Amniotic stem cell (primary cell): ENCODE results near the gene LDAF1.
"Not testable (repeated sequence)": the region's sequence is repeated elsewhere in the genome, so short reads cannot be mapped to it uniquely, and the experiment has no call there.

Source experiments
- DNase-seq: peaks from one replicate; lab custom pipeline; 2025; lab: John Stamatoyannopoulos, UW

Gene LDAF1

GRCh38 chr16:21162661-21163151, 4.2 kb downstream of the LDAF1 start:
- DNase-seq = no peak

- no peak for DNase-seq
Measured at GRCh38 chr16:21163576-21163975, 5.1 kb downstream of the LDAF1 start.

GRCh38 chr16:21164521-21165168, 6.2 kb downstream of the LDAF1 start:
- DNase-seq = no peak

- no peak for DNase-seq
Measured at GRCh38 chr16:21166561-21166961, 8.1 kb downstream of the LDAF1 start.

- no peak for DNase-seq
Measured at GRCh38 chr16:21167360-21167759, 8.9 kb downstream of the LDAF1 start.

- no peak for DNase-seq
Measured at GRCh38 chr16:21167929-21168602, 9.6 kb downstream of the LDAF1 start.

GRCh38 chr16:21169249-21169981, 10.9 kb downstream of the LDAF1 start:
- DNase-seq = no peak

- not testable (repeated sequence) for DNase-seq
Measured at GRCh38 chr16:21170116-21170515, 11.6 kb downstream of the LDAF1 start.

- DNase-seq = no peak
Measured at GRCh38 chr16:21172650-21173049, 14.2 kb downstream of the LDAF1 start.

- no peak for DNase-seq
Measured at GRCh38 chr16:21175397-21175796, 16.9 kb downstream of the LDAF1 start.

- DNase-seq = no peak
Measured at GRCh38 chr16:21179126-21179982, 20.9 kb downstream of the LDAF1 start.

GRCh38 chr16:21179983-21180365, 21.5 kb downstream of the LDAF1 start:
- no peak for DNase-seq

- DNase-seq = no peak
Measured at GRCh38 chr16:21183995-21184394, 25.5 kb downstream of the LDAF1 start.

GRCh38 chr16:21184834-21185233, 26.4 kb downstream of the LDAF1 start:
- no peak for DNase-seq

- no peak for DNase-seq
Measured at GRCh38 chr16:21185659-21186325, 27.3 kb downstream of the LDAF1 start.

- DNase-seq = no peak
Measured at GRCh38 chr16:21186326-21186691, 27.8 kb downstream of the LDAF1 start.

- no peak for DNase-seq
Measured at GRCh38 chr16:21189311-21189710, 30.8 kb downstream of the LDAF1 start.

GRCh38 chr16:21190013-21190412, 31.5 kb downstream of the LDAF1 start:
- DNase-seq = no peak

- DNase-seq = no peak
Measured at GRCh38 chr16:21190599-21190998, 32.1 kb downstream of the LDAF1 start.

GRCh38 chr16:21192991-21193390, 34.5 kb downstream of the LDAF1 start:
- no peak for DNase-seq

- no peak for DNase-seq
Measured at GRCh38 chr16:21194771-21195301, 36.4 kb downstream of the LDAF1 start.
